LNCAP (cell line): ENCODE data around the gene GLRA3.

Experiments used
- CTCF ChIP-seq: fragments of 450-650 bp; IDR thresholded peaks from 2 replicates; pipeline ENCODE4 v1.5.1; 2017; ENCODE audit warnings: mild to moderate bottlenecking

GLRA3 gene

GRCh38 chr4:174848596-174848995, 19.5 kb upstream of the GLRA3 start:
- no peak for TF ChIP-seq CTCF

GRCh38 chr4:174847801-174848427, 18.9 kb upstream of the GLRA3 start:
- TF ChIP-seq CTCF = no peak

- no peak for TF ChIP-seq CTCF
Observed at GRCh38 chr4:174835536-174835935, 6.5 kb upstream of the GLRA3 start.

GRCh38 chr4:174834477-174834876, 5.4 kb upstream of the GLRA3 start:
- no peak for TF ChIP-seq CTCF

- no peak for TF ChIP-seq CTCF
Observed at GRCh38 chr4:174826660-174827059, 2.4 kb downstream of the GLRA3 start.

GRCh38 chr4:174815282-174815681, 13.8 kb downstream of the GLRA3 start:
- TF ChIP-seq CTCF = no peak

GRCh38 chr4:174813292-174813691, 15.8 kb downstream of the GLRA3 start:
- no peak for TF ChIP-seq CTCF

GRCh38 chr4:174810834-174811233, 18.2 kb downstream of the GLRA3 start:
- no peak for TF ChIP-seq CTCF
